Endothelial cell of umbilical vein (primary cell): ENCODE measurements around the gene IRF2BP2. TPM values are rescaled to one million over a fixed set of nuclear protein-coding genes. Genes with fewer than 3 reads are reported as not detected.

ENCODE experiments used
- BruUV-seq: library from RNA; stranded (reverse); fragments of 400-500 nt; replicated peaks from 2 replicates; lab custom pipeline; 2021; lab: Mats Ljungman, UMichigan
- CTCF ChIA-PET: fragments of 300-600, 350-600 bp; sonication (Branson Sonifier 250); formaldehyde crosslinking; loops from one replicate; lab custom pipeline; 2021; ENCODE audit warnings: antibody characterized with exemption, inconsistent platforms; lab: Charles Lee
- POLR2A ChIA-PET: fragments of 300-600, 350-600 bp; sonication (Branson Sonifier 250); formaldehyde crosslinking; loops from one replicate; lab custom pipeline; 2021; ENCODE audit warnings: antibody characterized with exemption, inconsistent platforms; lab: Charles Lee
- DNase-seq: peaks from one replicate; pipeline ENCODE4 v3.0.0-alpha.2; 2011; ENCODE audit warnings: low read depth, low spot score
- FAIRE-seq: peaks from 2 replicates; lab custom pipeline; 2011; peaks lifted over from hg19 to GRCh38; lab: Jason Lieb, UNC
- H2AFZ ChIP-seq: 2 replicates; pipeline ENCODE4 v1.6.0; 2012; ENCODE audit warnings: low read depth, low read length, control low read depth, inconsistent platforms
- H3K27ac ChIP-seq: 2 replicates; pipeline ENCODE4 v1.5.1; 2011; ENCODE audit warnings: low read depth, mild to moderate bottlenecking, control low read depth, low read length, moderate library complexity; ENCODE audit not compliant: insufficient read depth
- H3K27me3 ChIP-seq, 2 experiments: 2 replicates each; pipeline versions ENCODE4 v1.6.0 to v1.6.1; 2011; ENCODE audit warnings: low read length in 2 of 2, mixed read lengths in 1 of 2; ENCODE audit not compliant: control insufficient read depth in 2 of 2, insufficient read depth in 2 of 2
- H3K36me3 ChIP-seq, 2 experiments: 2 replicates in 1 of 2; 3 replicates in 1 of 2; pipeline ENCODE4 v1.5.1; 2011; ENCODE audit warnings: low read length in 2 of 2, mild to moderate bottlenecking in 1 of 2, moderate library complexity in 1 of 2; ENCODE audit not compliant: control insufficient read depth in 2 of 2, insufficient read depth in 2 of 2; ENCODE audit errors: extremely low read depth in 1 of 2
- H3K4me1 ChIP-seq: 3 replicates; pipeline ENCODE4 v1.5.1; 2011; ENCODE audit warnings: mild to moderate bottlenecking, low read length; ENCODE audit not compliant: control insufficient read depth, insufficient read depth; ENCODE audit errors: extremely low read depth
- H3K4me2 ChIP-seq: 2 replicates; pipeline ENCODE4 v1.6.1; 2011; ENCODE audit warnings: low read length, control low read depth, mixed read lengths; ENCODE audit not compliant: insufficient read depth
- H3K4me3 ChIP-seq, 3 experiments: fragments of 200-600 bp in 1 of 3; sonication (generic), shearing (Covaris generic) in 1 of 3; replicated peaks in 1 of 3; 2 replicates each; pipeline ENCODE4 v1.5.1; 2011 to 2016; ENCODE audit warnings: control low read depth in 3 of 3, low read length in 3 of 3, mild to moderate bottlenecking in 2 of 3, inconsistent platforms in 1 of 3, low read depth in 1 of 3, moderate library complexity in 1 of 3; ENCODE audit not compliant: insufficient read depth in 1 of 3
- H3K79me2 ChIP-seq: 2 replicates; pipeline ENCODE4 v1.6.0; 2012; ENCODE audit warnings: low read length, inconsistent platforms; ENCODE audit not compliant: control insufficient read depth, insufficient read depth
- H3K9ac ChIP-seq: replicated peaks from 2 replicates; pipeline ENCODE3; 2011; ENCODE audit warnings: low read length, control low read depth; ENCODE audit not compliant: insufficient read depth; ENCODE audit errors: extremely low read depth
- H3K9me1 ChIP-seq: replicated peaks from 3 replicates; pipeline ENCODE4 v1.6.0; 2011; ENCODE audit warnings: mild to moderate bottlenecking, low read length; ENCODE audit not compliant: control insufficient read depth, insufficient read depth; ENCODE audit errors: extremely low read depth
- H3K9me3 ChIP-seq: replicated peaks from 2 replicates; pipeline ENCODE4 v1.5.1; 2012; ENCODE audit warnings: low read length, inconsistent platforms; ENCODE audit not compliant: control insufficient read depth, insufficient read depth
- H4K20me1 ChIP-seq: replicated peaks from 2 replicates; pipeline ENCODE3; 2011; ENCODE audit warnings: mild to moderate bottlenecking, low read length; ENCODE audit not compliant: control insufficient read depth, insufficient read depth; ENCODE audit errors: extremely low read depth
- EZH2 ChIP-seq: IDR thresholded peaks from 2 replicates; pipeline ENCODE4 v1.6.1; 2012; ENCODE audit warnings: borderline replicate concordance, low read depth, mild to moderate bottlenecking, moderate library complexity, low read length, inconsistent platforms; ENCODE audit not compliant: severe bottlenecking
- FOS ChIP-seq: IDR thresholded peaks from 2 replicates; pipeline ENCODE4 v1.6.1; 2011; ENCODE audit warnings: mild to moderate bottlenecking, low read length, moderate library complexity, borderline replicate concordance; ENCODE audit not compliant: insufficient read depth
- GATA2 ChIP-seq: IDR thresholded peaks from 2 replicates; pipeline ENCODE4 v1.7.0; 2011; ENCODE audit warnings: low read depth, mild to moderate bottlenecking, moderate library complexity, mixed read lengths, low read length; ENCODE audit not compliant: insufficient read length, insufficient read depth
- JUN ChIP-seq: IDR thresholded peaks from 2 replicates; pipeline ENCODE4 v1.6.1; 2011; ENCODE audit warnings: borderline replicate concordance, low read depth; ENCODE audit not compliant: insufficient read length, insufficient read depth
- MAX ChIP-seq: IDR thresholded peaks from 2 replicates; pipeline ENCODE4 v1.6.1; 2011; ENCODE audit not compliant: insufficient read depth, insufficient read length
- MYC ChIP-seq: IDR thresholded peaks from one replicate; pipeline ENCODE4 v1.6.1; 2011; ENCODE audit warnings: mild to moderate bottlenecking, low read depth, low read length
- POLR2A ChIP-seq: IDR thresholded peaks from 2 replicates; pipeline ENCODE4 v1.6.1; 2012; ENCODE audit warnings: low read depth, mild to moderate bottlenecking, control low read depth, low read length
- POLR2AphosphoS5 ChIP-seq: IDR thresholded peaks from 2 replicates; pipeline ENCODE4 v1.6.1; 2012; ENCODE audit warnings: low read depth, mild to moderate bottlenecking, control low read depth, low read length, moderate library complexity; ENCODE audit not compliant: insufficient read depth
- dilution Hi-C: fragments of 300-500 bp; cut with MboI; formaldehyde crosslinking; loops from one replicate; pipeline ENCODE4 v1.15.0; 2019; ENCODE audit warnings: low sequenced_read_pairs; ENCODE audit not compliant: extremely low pct_ligation_motif_present
- intact Hi-C: fragments of 100-400 bp; cut with micrococcal nuclease; formaldehyde crosslinking; loops from one replicate; pipeline ENCODE4 v1.10.0; 2022
- polyA plus RNA-seq, 4 experiments: library from polyadenylated mRNA; depleted of rRNA in 3 of 4; stranded (reverse) in 3 of 4; unstranded in 1 of 4; fragments of >200 nt; gene quantifications; 2 replicates each; pipeline versions ENCODE4 v1.2.1 to v1.2.3, GENCODE V29; 2011 to 2012; ENCODE audit warnings: missing spikeins in 1 of 4
- total RNA-seq: library from RNA; stranded (reverse); gene quantifications from 2 replicates; pipeline ENCODE4 v1.2.3, GENCODE V29; 2021
- TF ChIP-seq, protein P1 (sequence below), 2 donors: IDR thresholded peaks; 1 replicate in 1 of 2; 2 replicates in 1 of 2; pipeline ENCODE4 v1.5.1; 2011; ENCODE audit warnings: low read length in 2 of 2, mild to moderate bottlenecking in 2 of 2, moderate library complexity in 2 of 2, control low read depth in 1 of 2, inconsistent platforms in 1 of 2, low read depth in 1 of 2; ENCODE audit not compliant: insufficient read depth in 1 of 2; ENCODE audit errors: extremely low read depth in 1 of 2

Gene IRF2BP2
- total and polyA plus RNA-seq, 2 donors (not counting 3 experiments of a cell fraction or from before 2014, with no cell fraction given): 66.6 to 109 TPM

- Histone ChIP-seq H3K36me3 (no peaks in the 10 kb centered on the region), H3K4me1 (peaks cover 33% of the 10 kb centered on the region), H3K27ac (peak overlapping the region; percentile 82), H3K9me1 (no peaks in the 10 kb centered on the region), H4K20me1 (no peaks in the 10 kb centered on the region), H3K27me3 (no peaks in the 10 kb centered on the region), H3K9ac (peak overlapping the region; percentile 52), H3K79me2 (no peaks in the 10 kb centered on the region), H2AFZ (peak overlapping the region; percentile 45), H3K9me3 (no peaks in the 10 kb centered on the region), H3K4me3 (no peak overlapping the region), H3K4me2 (peak overlapping the region; percentile 37)
- FAIRE-seq (peak; percentile 91), DNase-seq (peak; percentile 92)
- TF ChIP-seq POLR2A: no peak
- TF ChIP-seq EZH2: no peak
- peak; percentile 100 for TF ChIP-seq FOS
- TF ChIP-seq GATA2: peak; percentile 69
- TF ChIP-seq MYC: peak; percentile 47
- TF ChIP-seq, protein P1, sequence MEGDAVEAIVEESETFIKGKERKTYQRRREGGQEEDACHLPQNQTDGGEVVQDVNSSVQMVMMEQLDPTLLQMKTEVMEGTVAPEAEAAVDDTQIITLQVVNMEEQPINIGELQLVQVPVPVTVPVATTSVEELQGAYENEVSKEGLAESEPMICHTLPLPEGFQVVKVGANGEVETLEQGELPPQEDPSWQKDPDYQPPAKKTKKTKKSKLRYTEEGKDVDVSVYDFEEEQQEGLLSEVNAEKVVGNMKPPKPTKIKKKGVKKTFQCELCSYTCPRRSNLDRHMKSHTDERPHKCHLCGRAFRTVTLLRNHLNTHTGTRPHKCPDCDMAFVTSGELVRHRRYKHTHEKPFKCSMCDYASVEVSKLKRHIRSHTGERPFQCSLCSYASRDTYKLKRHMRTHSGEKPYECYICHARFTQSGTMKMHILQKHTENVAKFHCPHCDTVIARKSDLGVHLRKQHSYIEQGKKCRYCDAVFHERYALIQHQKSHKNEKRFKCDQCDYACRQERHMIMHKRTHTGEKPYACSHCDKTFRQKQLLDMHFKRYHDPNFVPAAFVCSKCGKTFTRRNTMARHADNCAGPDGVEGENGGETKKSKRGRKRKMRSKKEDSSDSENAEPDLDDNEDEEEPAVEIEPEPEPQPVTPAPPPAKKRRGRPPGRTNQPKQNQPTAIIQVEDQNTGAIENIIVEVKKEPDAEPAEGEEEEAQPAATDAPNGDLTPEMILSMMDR (IDR thresholded peaks at IDR 0.05; ENCODE audit: extremely low read depth in 1 of 2, insufficient read depth in 1 of 2, low read depth in 1 of 2, low read length in 2 of 2): no peak
- peak; percentile 6 for TF ChIP-seq MAX
- peak; percentile 75 for TF ChIP-seq POLR2AphosphoS5
- peak; percentile 78 for TF ChIP-seq JUN
- ChIA-PET CTCF (interaction anchor here (0.5 to 2.3 kb wide), 18 partner anchors 9 to 427 kb away, joined by 3 to 12 read pairs (median 4); no protein-coding TSS in a partner anchor), POLR2A (interaction anchor here (1.0 to 1.5 kb wide), 2 partner anchors 25 to 45 kb away, joined by 3 to 4 read pairs; no protein-coding TSS in a partner anchor)
- dilution Hi-C loops (no loop called here), intact Hi-C loops (loop anchor here (1.0 kb wide), 4 partner anchors 26 to 87 kb away; no protein-coding TSS in a partner anchor)
- BruUV-seq: no TSS peak
Observed at GRCh38 chr1:234656944-234657654, 47.1 kb upstream of the IRF2BP2 start.
